GM21515 (cell line): Measurements from ENCODE around the gene SMARCD1.

Experiments used
- ATAC-seq: cut with Tn5 transposase; IDR thresholded peaks from one replicate; pipeline ENCODE4 v1.9.1; 2021; ENCODE audit not compliant: unreplicated experiment

Gene SMARCD1

DNA sequence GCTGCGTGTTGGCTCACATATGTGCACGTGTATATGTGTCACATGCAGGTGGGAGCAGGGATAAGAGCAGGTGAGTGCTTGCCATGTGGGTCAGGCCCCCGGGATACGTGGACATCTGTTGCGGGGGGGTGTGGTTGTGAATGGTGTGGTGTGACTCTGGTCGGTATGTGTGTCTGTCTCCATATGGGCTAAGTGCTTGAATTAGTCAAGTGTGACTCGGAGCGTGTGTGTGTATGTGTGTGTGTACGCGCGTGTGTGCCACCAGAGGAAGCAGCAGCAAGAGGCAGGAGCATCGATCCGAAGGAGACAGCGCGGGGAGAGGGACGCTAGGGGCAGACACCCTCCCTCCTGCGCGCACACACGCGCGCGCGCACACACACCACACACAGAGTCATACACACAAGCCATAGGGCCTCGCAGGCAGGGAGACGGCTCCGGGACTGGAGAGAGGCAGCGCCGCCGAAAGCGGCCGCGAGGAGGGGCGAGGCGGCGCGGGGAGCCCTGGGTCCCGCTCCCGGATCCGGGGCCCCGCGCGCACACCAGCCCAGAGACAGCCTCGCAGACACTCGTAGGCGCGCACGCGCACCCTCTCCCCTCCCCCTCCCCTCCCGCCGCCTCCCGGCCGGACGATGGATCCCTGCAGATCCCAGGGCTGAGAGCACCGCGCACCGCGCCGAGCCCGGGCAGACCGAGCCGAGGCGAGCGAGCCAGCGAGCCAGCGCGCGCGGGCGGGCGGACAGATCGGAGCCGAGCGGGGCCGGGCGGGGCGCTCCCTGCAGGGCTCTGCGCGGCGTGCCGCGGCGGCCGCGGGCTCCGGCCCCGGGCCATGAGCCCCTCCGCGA, 27.9 kb upstream of the SMARCD1 start, which contains the start of gene ASIC1:
TSS of gene ASIC1 (plus strand) at position 597 of the 842 bp plus-strand sequence. CDS start 1,171 bp downstream, outside the sequence.
- ATAC-seq, result no peak

DNA sequence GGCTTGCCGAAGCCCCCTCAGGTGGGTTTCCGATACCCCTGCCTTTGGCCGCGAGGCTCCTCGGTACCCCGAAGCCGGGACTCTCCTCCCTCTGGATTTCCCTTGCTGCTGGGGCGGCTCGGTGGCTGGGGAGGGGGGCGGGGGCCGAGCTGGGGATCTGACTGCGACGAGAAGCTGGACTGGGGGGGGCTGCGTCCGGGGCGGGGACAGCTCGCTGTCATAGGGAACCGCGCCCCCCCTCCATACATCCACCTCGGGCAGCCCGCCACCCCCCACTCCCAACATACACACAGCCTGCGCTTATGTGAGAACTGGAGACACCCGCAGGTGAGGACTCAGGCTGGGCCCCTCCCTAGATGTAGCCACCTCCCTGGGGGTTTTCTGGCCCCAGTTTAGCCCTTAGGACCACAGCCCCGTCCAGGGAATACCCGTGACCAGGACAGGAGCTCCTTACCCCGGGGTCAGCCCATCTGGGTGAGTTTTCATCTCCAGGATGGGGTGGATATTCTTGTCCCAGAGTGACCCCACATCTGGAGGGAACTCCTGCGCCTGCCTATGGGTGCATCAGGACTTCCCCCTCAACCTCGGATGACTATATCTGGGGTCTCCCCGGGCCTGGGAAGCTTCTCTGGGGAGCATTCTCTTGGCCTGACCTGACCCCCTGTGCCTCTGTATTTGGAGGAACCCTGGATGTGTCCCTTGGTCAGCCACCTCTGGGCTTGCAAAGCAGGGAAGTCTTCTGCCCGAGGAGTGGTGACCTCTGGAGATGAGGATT, 27.1 kb upstream of the SMARCD1 start:
- no peak for ATAC-seq

DNA sequence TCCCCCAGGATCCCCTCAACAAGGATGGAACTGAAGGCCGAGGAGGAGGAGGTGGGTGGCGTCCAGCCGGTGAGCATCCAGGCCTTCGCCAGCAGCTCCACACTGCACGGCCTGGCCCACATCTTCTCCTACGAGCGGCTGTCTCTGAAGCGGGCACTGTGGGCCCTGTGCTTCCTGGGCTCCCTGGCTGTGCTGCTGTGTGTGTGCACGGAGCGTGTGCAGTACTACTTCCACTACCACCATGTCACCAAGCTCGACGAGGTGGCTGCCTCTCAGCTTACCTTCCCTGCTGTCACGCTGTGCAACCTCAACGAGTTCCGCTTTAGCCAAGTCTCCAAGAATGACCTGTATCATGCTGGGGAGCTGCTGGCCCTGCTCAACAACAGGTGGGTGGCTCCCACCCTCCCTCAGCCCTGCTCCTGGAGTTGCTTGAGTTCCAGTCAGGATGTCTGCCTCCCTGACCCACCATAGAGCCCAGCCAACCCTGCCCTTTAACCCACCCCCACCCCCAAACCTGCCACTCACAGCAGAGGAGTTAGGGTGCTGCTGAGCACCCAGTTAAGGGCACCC, 26.3 kb upstream of the SMARCD1 start:
- no peak for ATAC-seq

DNA sequence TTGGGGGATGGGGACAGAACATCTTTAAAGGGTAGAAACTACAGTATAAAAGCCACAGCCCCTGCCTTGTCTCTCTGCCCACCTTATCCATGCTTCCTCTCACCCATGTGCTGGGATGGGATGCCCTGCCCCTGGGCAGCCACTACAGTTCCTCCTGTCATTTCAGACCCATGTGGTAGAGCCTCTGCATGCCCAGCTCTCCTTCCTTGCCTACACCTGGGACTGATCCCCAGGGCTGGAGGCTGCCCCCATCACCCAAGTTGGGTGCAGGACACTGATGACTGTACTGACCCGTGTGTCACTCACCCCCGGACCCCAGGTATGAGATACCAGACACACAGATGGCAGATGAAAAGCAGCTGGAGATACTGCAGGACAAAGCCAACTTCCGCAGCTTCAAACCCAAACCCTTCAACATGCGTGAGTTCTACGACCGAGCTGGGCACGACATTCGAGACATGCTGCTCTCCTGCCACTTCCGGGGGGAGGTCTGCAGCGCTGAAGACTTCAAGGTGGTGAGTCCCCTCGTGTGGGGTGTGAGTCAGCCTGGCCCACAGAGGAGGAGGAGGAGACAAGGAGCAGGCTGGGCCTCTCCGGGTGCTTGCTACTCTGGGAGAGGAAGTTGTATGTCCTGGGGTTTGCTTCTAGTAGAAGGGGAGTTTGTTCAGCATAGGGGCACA, 25.6 kb upstream of the SMARCD1 start:
- ATAC-seq, result no peak

DNA sequence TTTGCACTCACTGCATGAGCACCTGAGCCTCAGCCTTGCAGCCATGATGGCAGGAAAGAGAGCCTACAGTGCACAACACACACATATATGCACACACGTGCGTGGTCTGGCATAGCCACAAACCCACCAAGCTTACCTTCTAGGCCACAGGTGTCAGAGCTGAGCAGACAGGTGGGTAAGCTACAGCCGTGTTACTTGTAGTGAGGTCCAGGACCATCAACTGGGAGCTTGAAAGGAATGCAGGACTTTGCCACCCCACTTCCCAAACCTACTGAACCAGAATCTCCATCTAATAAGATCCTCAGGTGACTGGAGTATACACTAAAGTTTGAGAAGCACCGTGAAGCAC, 25.0 kb upstream of the SMARCD1 start:
- ATAC-seq, result no peak

DNA sequence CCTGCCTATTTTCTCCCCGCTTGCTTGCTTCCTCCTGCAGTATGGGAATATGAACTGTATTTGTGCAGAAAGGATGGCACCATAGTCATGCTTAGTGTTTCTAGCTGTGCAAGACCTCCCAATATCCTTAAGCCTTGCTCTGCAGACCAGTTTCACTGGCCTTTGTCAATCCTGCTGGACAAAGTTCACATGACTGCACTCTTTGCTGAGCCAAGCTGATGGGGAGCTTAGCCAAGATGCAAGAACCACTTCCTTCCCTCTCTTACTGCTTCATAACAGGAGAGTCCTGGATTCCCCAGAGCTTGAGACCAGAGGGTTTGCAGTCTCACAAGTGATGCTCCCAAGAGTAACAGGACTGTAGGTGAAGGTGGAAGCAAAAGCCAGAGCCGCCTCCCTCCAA, 24.0 kb upstream of the SMARCD1 start:
- ATAC-seq, result no peak

DNA sequence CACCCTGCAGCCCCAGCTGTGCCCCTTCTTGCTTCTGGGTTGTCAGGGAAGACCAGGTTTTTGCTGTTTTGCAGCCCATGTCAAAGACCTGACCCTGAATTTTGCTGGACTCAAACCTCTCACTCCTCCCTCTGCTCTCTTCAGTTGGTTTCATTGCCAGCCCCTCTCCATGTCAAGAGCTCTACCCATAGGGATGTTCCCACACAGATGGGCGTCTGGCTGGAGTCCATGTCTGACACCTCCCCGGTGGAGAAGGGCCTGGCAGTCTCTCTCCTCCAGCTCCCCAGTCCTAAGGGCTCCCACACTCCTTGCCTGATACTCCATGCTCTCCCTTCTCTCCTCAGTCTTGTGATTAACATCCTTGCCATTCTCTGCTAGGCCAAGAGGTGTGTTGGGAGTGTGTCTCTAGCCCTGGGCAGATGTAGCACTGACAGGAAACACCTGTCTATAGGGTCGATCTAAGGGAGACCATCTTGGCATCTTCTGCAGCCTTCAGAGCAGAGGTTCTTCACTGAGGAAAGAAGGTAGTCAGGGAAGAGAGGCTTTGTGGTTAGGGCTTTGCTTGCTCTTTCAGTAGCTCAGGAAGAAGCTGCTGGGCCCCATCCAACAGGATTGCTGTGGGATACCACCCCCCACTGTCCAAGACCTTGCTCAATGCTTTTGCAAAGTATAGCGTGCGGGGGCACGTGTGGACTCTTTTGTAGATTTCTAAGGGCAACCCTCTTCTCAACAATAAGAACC, 23.0 kb upstream of the SMARCD1 start:
- no peak for ATAC-seq

DNA sequence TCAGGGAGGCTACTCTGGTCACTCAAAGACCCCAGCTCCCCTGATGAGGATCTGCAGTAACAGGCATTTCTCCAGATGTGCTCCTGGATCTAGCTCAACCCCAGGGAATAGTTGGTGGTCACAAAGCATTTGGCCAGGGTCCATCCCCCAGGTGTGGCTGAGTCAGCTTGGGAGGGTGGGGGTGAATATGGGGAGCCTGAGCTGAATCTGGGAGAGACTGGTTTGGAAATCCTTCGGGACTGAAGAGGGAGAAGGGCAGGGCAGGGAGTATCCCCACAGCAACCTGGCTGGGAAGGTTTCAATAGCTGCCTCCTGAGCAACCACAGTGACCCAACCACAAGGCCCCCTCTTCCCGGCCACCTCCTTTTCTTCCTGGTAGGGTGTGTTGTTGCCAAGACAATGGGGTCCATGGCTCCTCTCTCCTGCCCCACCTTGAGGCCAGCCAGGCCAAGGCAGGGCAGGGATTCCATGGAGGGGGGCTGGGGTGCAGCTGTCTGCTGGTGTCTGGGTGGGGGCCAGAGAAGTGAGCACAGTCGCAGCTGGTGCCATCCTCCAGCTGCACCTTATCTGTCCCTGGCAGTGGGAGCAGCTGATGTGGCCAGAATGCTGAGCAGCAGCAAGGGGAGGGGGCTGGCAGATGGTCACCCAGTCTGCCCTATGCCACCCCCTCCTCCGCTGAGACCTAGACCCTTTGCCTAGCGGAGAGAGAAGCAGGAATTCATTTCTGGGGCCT, 22.2 kb upstream of the SMARCD1 start:
- ATAC-seq, result no peak

DNA sequence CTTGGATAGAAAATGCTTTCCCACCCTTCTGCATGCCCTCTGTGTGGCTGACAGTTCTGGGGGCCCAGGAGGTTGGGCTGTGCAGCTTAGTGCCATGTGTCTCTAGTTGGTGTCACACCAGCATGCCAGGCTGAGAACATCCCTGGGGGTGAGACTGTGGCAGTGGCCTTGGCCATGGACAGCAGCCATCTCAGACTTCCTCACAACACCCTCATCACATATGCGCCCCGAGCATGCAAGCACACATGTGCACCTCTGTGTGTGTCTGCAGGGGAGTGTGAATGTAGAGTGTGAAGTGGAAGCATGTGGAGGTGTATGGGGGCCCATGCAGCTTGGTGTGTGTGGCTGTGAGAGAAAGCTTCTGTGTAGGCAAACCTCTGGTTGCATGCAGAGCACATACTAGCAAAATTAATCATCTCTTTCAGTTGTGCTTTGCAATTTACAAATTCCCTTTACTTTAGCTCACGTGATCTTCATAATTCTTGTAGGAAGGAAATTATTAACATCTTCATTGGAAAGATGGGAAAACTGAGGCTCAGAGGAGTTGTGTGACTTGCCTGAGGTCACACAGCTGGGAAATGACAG, 19.3 kb upstream of the SMARCD1 start:
- ATAC-seq, result no peak

DNA sequence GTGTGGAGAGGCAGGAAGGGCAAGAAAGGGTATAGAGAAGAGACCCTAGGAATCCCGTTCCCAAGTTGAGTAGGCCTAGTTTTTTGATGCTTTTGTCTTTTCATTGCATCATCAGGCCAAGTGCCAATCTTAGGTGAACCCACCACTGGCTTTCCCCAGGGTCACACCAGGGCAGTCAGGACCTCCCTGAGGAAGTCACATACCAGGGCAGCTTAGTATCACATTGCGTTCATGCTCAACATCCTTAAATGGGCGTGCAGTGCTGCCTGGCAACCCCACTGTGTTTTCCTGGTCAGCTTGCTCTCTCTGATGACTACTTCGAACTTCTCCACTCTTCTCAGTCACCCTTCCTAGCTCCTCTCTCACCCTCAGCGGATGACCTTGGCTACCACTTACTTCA, 18.7 kb upstream of the SMARCD1 start:
- ATAC-seq, result no peak

DNA sequence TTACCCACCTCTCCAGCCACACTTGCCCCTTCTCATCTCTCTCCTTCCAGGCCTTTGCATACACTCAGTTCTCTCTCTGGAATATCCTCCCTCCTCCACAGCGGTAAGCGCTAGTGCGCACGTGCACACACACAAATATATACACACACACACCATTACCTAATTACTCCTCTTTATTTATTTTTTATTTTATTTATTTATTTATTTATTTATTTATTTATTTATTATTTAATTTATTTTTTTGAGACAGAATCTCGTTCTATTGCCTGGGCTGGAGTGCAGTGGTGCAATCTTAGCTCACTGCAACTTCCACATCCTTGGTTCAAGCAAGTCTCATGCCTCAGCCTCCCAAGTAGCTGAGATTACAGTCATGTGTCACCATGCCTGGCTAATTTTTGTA, 16.1 kb upstream of the SMARCD1 start:
- ATAC-seq, result no peak

DNA sequence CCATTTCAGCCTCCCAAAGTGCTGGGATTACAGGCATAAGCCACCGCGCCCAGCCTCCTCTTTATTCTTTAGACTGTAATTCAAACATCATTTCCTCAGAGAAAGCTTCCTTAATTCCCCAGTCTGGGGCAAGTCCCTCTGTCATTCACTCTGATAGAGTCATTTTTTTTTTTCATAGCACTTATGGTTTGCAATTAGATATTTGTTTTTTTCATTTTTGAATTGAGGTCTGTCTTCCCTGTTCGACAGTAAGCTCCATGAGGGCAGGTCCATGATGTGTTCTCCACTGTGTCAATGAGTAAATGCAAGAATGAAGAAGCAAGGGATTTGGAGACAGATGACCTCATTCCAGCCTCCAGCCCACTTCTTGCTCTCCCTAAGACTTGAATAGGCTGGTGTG, 15.6 kb upstream of the SMARCD1 start:
- ATAC-seq, result no peak

DNA sequence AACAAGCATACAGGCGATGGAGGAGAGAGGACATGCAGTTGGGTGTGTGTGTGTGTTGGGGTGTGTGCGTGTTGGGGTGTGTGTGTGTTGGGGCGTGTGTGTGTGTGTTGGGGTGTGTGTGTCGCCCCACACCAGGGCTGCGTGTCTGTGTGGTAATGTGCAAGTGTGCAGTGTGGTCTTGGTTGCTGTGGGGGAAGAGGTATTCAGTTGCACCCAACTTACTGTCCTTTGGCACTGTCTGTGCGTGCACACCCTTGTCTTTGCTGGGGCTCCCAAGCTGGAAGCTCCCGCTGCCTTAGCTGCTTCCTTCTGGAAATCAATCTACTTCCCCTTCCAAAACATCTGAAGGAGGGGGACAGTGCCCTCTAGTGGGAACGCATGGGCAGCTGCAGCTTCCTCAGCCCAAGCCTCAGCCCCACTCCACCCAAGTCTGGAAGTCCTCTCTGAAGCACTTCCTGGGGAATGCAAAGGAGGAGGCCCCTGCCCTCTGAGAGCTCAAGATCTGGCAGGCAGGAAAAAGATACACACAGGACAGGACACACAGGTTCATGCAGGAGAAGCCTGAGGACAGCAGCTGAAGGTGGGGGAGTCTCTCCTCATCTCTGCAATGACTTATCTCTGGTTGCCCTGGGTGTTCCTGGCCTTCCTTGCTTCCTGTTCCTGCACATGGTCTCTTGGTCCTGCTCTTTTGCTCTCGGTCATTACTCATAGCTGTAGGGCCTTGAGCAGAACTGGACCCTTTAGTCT, 14.7 kb upstream of the SMARCD1 start:
- no peak for ATAC-seq

DNA sequence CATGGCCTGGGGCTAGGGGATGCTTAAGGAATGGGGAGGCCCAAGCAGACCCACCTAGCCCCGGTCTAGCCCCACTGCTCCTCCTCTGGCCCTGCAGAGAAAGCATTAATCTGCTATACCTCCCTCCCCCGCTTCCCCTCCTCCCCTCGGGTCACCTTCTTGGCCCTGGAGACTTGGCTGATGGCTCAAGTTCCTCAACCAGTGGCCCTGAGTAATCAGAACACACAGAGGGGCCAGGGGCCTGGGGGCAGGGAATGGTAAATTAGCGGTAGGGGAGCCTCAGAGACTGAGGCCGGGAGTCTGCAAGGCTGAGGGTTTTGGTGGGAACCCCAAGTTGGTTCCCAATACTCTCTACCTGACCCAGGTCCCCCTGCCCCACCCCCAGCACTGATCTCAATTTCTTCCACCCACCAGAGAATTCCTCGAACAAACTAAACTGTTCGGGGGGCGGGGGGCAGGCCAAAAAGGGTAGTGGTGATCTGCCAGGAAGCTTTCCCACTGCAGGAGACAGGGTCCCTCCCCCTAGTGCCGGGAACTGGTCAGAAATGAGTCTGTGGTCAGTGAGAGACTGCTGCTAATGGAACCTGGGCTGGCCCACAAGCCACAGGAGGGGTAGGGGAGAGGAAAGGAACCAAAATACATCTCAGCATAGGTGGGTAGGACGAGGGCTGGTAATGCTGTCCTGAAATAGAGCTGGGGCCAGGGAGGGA, 12.8 kb upstream of the SMARCD1 start:
- no peak for ATAC-seq

DNA sequence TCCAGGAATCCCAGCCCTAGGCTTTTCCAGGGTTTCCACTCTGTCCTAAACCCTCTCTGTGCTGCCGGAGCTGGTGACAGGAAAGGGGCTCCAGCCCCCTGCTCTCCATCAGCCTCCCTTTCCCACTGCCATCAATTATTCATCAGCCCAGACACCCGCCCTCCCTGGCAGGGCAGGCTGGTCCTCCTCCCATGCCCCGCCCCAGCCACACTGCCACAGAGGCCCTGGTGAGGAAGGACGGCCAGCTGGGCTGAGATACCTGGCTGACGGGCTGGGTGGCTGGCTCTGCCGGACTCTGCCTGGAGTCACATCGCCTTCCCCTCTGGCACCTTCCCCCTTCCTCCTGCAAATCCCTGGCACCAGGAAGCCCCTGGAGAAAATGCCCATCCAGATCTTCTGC, 11.9 kb upstream of the SMARCD1 start:
- no peak for ATAC-seq

DNA sequence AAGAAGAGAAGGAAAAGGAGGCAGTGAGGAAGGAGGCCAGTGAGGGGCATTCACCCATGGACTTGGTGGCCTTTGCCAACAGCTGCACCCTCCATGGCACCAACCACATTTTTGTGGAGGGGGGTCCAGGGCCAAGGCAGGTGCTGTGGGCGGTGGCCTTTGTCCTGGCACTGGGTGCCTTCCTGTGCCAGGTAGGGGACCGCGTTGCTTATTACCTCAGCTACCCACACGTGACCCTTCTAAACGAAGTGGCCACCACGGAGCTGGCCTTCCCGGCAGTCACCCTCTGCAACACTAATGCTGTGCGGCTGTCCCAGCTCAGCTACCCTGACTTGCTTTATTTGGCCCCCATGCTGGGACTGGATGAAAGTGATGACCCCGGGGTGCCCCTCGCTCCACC, 11.4 kb upstream of the SMARCD1 start:
- no peak for ATAC-seq

DNA sequence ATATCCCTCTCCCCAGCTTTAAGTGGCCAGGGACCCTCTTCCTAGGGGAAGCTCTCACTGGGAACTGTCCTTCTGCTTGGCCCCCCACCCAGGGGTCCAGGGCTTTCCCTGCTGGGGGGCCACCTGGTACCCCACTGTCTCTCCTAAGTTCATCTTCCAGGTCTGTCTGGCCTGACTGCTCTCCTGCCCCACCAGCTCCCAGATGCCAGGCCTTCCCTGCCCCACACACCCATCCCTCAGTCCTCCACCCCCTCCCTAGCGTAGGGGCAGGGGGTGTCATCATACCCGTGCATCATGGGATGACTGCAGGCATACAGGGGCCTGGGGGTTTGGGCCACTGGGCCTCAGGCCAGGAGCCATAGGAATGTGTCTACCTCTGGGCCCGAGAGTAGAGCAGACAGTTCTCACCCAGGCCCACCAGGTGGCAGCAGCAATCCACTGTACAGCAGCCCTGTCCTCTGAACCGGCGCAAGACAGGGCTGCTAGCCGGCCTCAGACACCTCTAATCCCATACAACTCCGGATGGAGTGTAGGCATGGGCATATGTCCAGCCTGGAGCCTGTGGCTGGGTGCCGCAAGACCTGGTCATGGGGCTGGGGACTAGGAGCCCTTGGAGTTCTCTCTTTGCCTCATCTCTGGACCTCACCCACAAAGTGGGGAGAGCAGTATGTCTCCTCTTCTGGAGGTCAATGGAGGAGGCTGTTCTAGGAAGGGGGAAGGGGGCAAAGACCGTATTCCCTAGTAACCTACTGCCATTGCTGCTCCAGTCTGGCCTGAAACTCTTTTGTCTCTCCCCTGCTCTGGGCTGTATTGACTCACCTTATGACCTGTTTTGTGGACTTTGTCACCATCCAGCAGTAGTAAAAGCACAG, 10.0 kb upstream of the SMARCD1 start:
- ATAC-seq, result peak; percentile 81

DNA sequence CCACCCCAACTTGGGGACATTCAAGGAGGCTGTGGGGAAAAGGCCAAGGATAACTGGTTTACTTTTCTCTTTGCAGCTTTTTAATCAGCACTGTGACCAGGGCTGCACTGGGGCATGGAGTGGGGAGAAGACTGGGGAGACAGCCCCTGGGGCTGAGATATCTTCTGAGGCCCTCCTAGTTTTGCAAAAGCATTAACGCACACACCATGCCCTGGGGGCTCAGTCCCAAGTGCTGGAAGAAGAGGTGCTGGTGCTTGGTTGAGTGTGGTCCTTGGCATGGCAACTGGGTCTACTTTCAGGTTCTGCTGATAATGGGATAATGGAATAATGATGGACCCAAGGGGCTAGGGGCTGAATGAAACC, 9.4 kb upstream of the SMARCD1 start:
- ATAC-seq, result no peak
